Activated T-cell treated with anti-CD3 and anti-CD28 coated beads, Interleukin-2, amount 50 U/mL, for 4 hours (primary cell): ENCODE data around the gene SCGB1A1. TPM values are rescaled to one million over a fixed set of nuclear protein-coding genes. Genes with fewer than 3 reads are reported as not detected.
A peak's percentile ranks its signal among the peaks of the same experiment; 100 is the strongest.

ENCODE experiments used
- ATAC-seq, 2 donors: fragments of 200-7000 bp; cut with Tn5 transposase; one replicate each; pipeline ENCODE4 v1.10.0; 2021
- DNase-seq: peaks from one replicate; pipeline ENCODE4 v3.0.0-alpha.2; 2020
- H3K27me3 Mint-ChIP-seq: one replicate; pipeline ENCODE4 v1.8.0; 2021; ENCODE audit warnings: low read depth, mixed read lengths
- H3K36me3 Mint-ChIP-seq: one replicate; pipeline ENCODE4 v1.8.0; 2022; ENCODE audit warnings: mixed read lengths; ENCODE audit not compliant: insufficient read depth
- H3K4me1 Mint-ChIP-seq: one replicate; pipeline ENCODE4 v1.8.0; 2021; ENCODE audit warnings: low read depth, mixed read lengths
- H3K4me3 Mint-ChIP-seq: one replicate; pipeline ENCODE4 v1.8.0; 2021; ENCODE audit warnings: mild to moderate bottlenecking, moderate library complexity, mixed read lengths
- H3K9me3 Mint-ChIP-seq: one replicate; pipeline ENCODE4 v1.8.0; 2021; ENCODE audit warnings: mixed read lengths
- total RNA-seq, 3 donors: library from RNA; stranded (reverse); gene quantifications; one replicate each; pipeline ENCODE4 v1.2.1, GENCODE V29; 2021

Gene SCGB1A1
- total RNA-seq, 3 donors from 2014 or later, result 0.61 to 1.1 (median 0.87) TPM

GRCh38 chr11:62402226-62402959 is 16.4 kb upstream of the SCGB1A1 start:
- Mint-ChIP-seq H3K4me1 (peaks cover 45% of the 10 kb centered on the region), H3K9me3 (no peaks in the 10 kb centered on the region), H3K36me3 (no peaks in the 10 kb centered on the region), H3K4me3 (peak overlapping the region; percentile 70), H3K27me3 (no peaks in the 10 kb centered on the region)
- ATAC-seq (peak; percentile 83 to 92), DNase-seq (peak; percentile 35)

DNA sequence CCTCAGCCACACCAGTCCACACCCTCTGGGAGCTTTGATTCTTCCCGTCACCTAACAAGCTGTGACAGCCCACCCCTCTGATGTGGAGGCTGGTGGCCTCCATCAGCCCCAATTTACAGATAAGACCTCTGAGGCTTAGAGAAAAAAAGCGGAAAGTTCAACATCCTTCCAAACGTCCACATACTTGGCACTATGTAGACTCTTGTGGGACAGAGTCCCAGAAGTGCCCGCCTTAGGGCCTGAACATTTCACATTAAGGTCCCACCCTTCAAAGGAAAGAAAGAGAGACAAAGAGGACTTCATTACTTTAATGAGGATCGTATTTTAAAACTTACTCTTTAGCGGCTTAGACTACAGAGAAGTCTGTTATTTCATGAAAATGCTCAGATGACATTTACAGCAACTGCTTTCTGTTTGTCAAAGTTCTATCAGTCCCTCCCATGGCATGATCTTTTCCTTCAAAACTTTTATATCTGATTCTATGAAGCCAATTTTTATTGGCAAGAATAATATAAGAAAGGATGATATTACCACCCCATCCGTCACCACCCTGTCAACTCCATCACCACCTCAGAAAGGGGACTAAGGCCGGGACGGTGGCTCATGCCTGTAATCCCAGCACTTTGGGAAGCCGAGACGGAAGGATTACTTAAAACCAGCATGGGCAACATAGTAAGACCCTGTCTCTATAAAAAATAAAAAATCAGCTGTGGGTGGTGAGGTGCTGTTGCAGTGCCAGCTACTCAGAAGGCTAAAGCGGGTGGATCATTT is 15.7 kb upstream of the SCGB1A1 start:
- no peaks in the 10 kb centered on the region for H3K36me3 Mint-ChIP-seq
- no peak for ATAC-seq
- peak overlapping the region; percentile 70 for H3K4me3 Mint-ChIP-seq

DNA sequence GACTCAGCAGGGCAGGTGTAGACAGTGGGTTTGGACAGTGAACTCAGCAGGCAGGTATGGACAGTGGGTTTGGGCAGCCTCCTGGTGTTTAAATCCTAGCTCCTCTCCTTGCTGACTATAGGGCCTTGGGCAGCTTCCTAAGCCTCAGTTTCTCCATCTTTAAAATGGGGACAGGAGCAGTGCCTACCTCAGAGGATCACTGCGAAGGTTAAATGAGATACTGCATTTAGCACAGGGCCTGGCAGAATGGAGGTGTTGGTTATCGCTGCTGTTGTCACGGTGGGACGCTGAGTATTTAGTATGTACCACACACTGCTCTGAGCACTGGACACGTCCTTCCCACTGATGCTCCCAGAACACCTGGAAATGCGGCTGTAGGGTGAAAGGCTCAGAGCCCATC is 14.4 kb upstream of the SCGB1A1 start:
- no peak for DNase-seq
- Mint-ChIP-seq H3K4me1 (peaks cover 31% of the 10 kb centered on the region), H3K27me3 (no peaks in the 10 kb centered on the region), H3K9me3 (no peaks in the 10 kb centered on the region), H3K4me3 (no peak overlapping the region), H3K36me3 (no peaks in the 10 kb centered on the region)
- ATAC-seq, result no peak

More for the DNA sequence above, 15.7 kb upstream of the SCGB1A1 start:
- Mint-ChIP-seq H3K4me1 (peaks cover 44% of the 10 kb centered on the region), H3K9me3 (no peaks in the 10 kb centered on the region), H3K27me3 (no peaks in the 10 kb centered on the region)
- DNase-seq, result no peak

- peaks cover 27% of the 10 kb centered on the region for H3K4me1 Mint-ChIP-seq
- no peak for ATAC-seq
- no peaks in the 10 kb centered on the region for H3K27me3 Mint-ChIP-seq
- H3K4me3 Mint-ChIP-seq, result no peak overlapping the region
- H3K36me3 Mint-ChIP-seq, result no peaks in the 10 kb centered on the region
- no peak for DNase-seq
- no peaks in the 10 kb centered on the region for H3K9me3 Mint-ChIP-seq
Observed at GRCh38 chr11:62404901-62405300, 13.9 kb upstream of the SCGB1A1 start.

GRCh38 chr11:62406034-62406433 is 12.8 kb upstream of the SCGB1A1 start:
- Mint-ChIP-seq H3K4me3 (no peak overlapping the region), H3K27me3 (no peaks in the 10 kb centered on the region), H3K9me3 (no peaks in the 10 kb centered on the region), H3K36me3 (no peaks in the 10 kb centered on the region), H3K4me1 (peaks cover 23% of the 10 kb centered on the region)
- ATAC-seq, result no peak
- DNase-seq, result no peak

GRCh38 chr11:62409831-62410230 is 9.0 kb upstream of the SCGB1A1 start:
- no peak for ATAC-seq
- Mint-ChIP-seq H3K4me3 (no peak overlapping the region), H3K27me3 (no peaks in the 10 kb centered on the region), H3K4me1 (no peaks in the 10 kb centered on the region), H3K9me3 (no peaks in the 10 kb centered on the region), H3K36me3 (no peaks in the 10 kb centered on the region)
- no peak for DNase-seq

- DNase-seq (no peak), ATAC-seq (no peak)
- H3K27me3 Mint-ChIP-seq, result no peaks in the 10 kb centered on the region
- no peaks in the 10 kb centered on the region for H3K4me1 Mint-ChIP-seq
- H3K9me3 Mint-ChIP-seq, result no peaks in the 10 kb centered on the region
- H3K36me3 Mint-ChIP-seq, result no peaks in the 10 kb centered on the region
- no peak overlapping the region for H3K4me3 Mint-ChIP-seq
Observed at GRCh38 chr11:62410972-62411371, 7.9 kb upstream of the SCGB1A1 start.

GRCh38 chr11:62411524-62411923 is 7.3 kb upstream of the SCGB1A1 start:
- DNase-seq (no peak), ATAC-seq (no peak)
- Mint-ChIP-seq H3K4me3 (no peak overlapping the region), H3K27me3 (no peaks in the 10 kb centered on the region), H3K9me3 (no peaks in the 10 kb centered on the region), H3K36me3 (no peaks in the 10 kb centered on the region), H3K4me1 (no peaks in the 10 kb centered on the region)

- Mint-ChIP-seq H3K4me3 (no peak overlapping the region), H3K36me3 (no peaks in the 10 kb centered on the region), H3K9me3 (no peaks in the 10 kb centered on the region), H3K27me3 (no peaks in the 10 kb centered on the region), H3K4me1 (no peaks in the 10 kb centered on the region)
- no peak for DNase-seq
- ATAC-seq, result no peak
Observed at GRCh38 chr11:62413060-62413696, 5.7 kb upstream of the SCGB1A1 start.

GRCh38 chr11:62416596-62416995 is 2.2 kb upstream of the SCGB1A1 start:
- H3K4me1 Mint-ChIP-seq, result no peaks in the 10 kb centered on the region
- H3K9me3 Mint-ChIP-seq, result no peaks in the 10 kb centered on the region
- H3K36me3 Mint-ChIP-seq, result no peaks in the 10 kb centered on the region
- no peak for ATAC-seq
- no peaks in the 10 kb centered on the region for H3K27me3 Mint-ChIP-seq
- DNase-seq, result no peak
- H3K4me3 Mint-ChIP-seq, result no peak overlapping the region

- DNase-seq (no peak), ATAC-seq (no peak)
- Mint-ChIP-seq H3K4me3 (no peak overlapping the region), H3K9me3 (no peaks in the 10 kb centered on the region), H3K27me3 (no peaks in the 10 kb centered on the region), H3K36me3 (no peaks in the 10 kb centered on the region), H3K4me1 (no peaks in the 10 kb centered on the region)
Observed at GRCh38 chr11:62418136-62418535, 697 bp upstream of the SCGB1A1 start.

- Mint-ChIP-seq H3K27me3 (no peaks in the 10 kb centered on the region), H3K4me1 (no peaks in the 10 kb centered on the region), H3K9me3 (no peaks in the 10 kb centered on the region), H3K4me3 (no peak overlapping the region), H3K36me3 (no peaks in the 10 kb centered on the region)
- DNase-seq (no peak), ATAC-seq (no peak)
Observed at GRCh38 chr11:62419314-62419929, 589 bp downstream of the SCGB1A1 start.

DNA sequence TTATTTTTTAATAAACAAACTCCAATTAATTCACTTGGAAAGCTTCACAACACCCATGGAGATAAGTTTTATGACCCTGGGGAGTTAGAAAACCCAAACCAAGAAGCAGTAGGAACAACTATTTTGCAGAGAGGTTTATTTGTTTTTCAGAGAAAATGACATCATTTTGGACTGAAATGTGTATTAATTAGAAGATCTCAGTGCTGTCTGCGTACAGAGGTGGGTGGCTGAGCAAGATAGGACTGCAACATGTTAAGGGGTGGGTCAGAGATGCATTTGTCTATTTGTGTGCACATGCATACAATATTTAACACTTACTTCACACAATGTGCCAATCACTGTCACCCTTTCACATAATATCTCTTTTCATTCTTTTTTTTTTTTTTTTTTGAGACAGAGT is 1.1 kb downstream of the SCGB1A1 start:
- Mint-ChIP-seq H3K36me3 (no peaks in the 10 kb centered on the region), H3K4me3 (no peak overlapping the region), H3K27me3 (no peaks in the 10 kb centered on the region), H3K9me3 (no peaks in the 10 kb centered on the region), H3K4me1 (peaks cover 3% of the 10 kb centered on the region)
- ATAC-seq, result no peak
- DNase-seq, result no peak

DNA sequence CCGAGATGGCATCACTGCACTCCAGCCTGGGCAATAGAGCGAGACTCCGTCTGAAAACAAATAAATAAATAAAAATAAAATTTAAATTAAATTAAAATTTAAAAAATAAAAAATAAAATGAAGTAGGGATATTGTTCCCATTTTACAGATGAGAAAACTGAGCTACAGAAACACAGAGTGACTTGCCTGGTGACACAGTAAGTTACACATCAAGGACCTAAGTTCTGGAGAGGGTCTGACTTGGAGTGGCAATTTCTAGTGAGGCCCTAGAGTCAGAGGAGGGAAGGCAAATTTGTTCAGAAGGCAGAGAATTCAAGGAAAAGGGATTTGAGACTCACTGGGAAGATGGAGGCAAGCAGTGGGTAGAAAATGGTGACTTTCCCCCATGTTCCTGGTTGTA is 2.0 kb downstream of the SCGB1A1 start:
- ATAC-seq, result no peak
- Mint-ChIP-seq H3K27me3 (no peaks in the 10 kb centered on the region), H3K4me1 (peaks cover 3% of the 10 kb centered on the region)

More for the DNA sequence above, 2.0 kb downstream of the SCGB1A1 start:
- no peaks in the 10 kb centered on the region for H3K36me3 Mint-ChIP-seq
- DNase-seq, result no peak
- H3K9me3 Mint-ChIP-seq, result no peaks in the 10 kb centered on the region
- no peak overlapping the region for H3K4me3 Mint-ChIP-seq
